Right ventricle myocardium superior (tissue), 1 donor: Measurements from ENCODE around the gene OGFOD2. TPM values are rescaled to one million over a fixed set of nuclear protein-coding genes. Genes with fewer than 3 reads are reported as not detected.

Experiments
- ATAC-seq: fragments of 200-7000 bp; cut with Tn5 transposase; one replicate; pipeline ENCODE4 v1.9.1; 2020; ENCODE audit warnings: mild to moderate bottlenecking; ENCODE audit not compliant: poor library complexity
- DNase-seq: peaks from one replicate; pipeline ENCODE4 v3.0.0-alpha.2; 2020
- intact Hi-C: fragments of 100-400 bp; cut with DNase I; formaldehyde crosslinking; loops from one replicate; pipeline ENCODE4 v1.11.2; 2022
- total RNA-seq: library from RNA; stranded (reverse); fragmentation: NEBNext Ultra II Directional; extraction: Animal tissue kit (Norgen Biotek cat#: 25700); gene quantifications from one replicate; pipeline ENCODE4 v1.2.1, GENCODE V29; 2021
- donor health status: DM: no; HTN: yes; CAD: no; lungs with severe emphysema.

The OGFOD2 gene
- total RNA-seq, 1 donor from 2014 or later: 14.2 TPM

DNA sequence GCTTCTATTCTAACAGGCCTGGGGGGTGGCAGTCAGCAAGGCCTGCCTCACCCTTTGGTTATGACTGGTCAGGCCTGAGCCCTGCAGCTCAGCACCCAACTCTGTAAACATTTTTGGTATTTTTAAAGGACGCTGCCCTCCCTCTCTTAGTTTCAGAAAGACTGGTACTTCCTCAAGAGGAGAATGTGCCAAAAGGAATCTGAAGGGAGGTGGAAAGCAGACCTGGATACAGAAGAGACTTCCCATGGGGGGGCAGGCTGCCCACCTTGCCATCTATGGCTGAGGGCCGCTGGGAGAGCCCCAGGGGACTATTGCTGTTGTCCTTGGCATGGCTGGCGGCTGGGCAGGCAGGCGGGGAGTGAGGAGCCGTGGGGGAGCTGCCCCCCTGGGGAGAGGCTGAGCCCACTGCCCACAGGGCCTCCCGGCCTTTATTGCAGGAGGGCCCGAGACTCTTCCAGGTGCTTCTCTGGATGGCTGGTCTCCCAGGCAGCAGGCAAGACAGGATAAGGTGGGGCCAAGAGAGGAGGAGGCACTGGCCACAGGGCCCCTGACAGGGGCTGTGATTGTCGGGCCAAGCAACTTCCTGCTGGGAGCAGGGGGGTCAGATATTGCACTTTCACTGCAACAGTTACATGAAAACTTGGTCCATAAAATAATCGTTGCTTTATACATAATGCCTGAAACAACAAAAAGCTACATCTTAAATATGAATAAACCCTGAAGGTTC lies 8.9 kb downstream of the OGFOD2 start:
- intact Hi-C loops: no loop called here
- ATAC-seq: no peak

DNA sequence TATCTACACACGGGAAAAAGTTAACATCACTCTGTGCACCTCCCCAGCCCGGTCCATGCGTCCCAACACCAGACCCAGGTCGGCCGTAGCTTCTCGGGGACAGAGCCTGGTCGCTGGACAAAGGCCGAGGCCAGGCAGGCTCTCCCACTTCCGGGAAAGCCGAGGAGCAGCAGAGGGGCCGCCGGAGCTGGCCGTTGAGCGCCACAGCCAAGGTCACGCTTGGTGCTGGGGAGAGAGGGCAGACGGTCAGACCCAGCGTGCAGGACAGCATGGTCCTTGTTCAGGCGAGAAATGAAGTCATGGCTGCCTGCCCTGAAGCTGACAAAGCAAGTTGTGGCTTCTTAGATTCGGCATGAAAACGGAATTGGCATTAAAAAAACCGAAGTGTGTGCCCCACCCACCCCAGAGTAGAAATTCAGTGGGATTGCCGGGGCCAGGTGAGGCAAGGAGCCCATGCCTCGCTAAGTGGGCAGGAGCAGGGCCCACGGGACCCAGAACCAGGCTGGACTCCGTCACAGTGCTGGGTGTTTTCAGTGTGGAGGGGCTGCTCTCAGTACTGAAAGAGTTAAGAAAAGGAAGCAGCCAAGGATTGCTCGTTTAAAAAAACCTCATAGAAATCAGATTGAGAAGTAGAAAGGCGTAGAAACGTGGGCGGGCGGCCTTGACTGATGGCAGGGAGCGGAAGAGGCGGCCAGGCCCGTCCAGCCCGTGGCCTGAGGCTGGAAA lies 9.7 kb downstream of the OGFOD2 start:
- DNase-seq: peak; percentile 74
- ATAC-seq: peak; percentile 20
- intact Hi-C loops: no loop called here

More for the DNA sequence above, 8.9 kb downstream of the OGFOD2 start:
- DNase-seq: no peak

DNA sequence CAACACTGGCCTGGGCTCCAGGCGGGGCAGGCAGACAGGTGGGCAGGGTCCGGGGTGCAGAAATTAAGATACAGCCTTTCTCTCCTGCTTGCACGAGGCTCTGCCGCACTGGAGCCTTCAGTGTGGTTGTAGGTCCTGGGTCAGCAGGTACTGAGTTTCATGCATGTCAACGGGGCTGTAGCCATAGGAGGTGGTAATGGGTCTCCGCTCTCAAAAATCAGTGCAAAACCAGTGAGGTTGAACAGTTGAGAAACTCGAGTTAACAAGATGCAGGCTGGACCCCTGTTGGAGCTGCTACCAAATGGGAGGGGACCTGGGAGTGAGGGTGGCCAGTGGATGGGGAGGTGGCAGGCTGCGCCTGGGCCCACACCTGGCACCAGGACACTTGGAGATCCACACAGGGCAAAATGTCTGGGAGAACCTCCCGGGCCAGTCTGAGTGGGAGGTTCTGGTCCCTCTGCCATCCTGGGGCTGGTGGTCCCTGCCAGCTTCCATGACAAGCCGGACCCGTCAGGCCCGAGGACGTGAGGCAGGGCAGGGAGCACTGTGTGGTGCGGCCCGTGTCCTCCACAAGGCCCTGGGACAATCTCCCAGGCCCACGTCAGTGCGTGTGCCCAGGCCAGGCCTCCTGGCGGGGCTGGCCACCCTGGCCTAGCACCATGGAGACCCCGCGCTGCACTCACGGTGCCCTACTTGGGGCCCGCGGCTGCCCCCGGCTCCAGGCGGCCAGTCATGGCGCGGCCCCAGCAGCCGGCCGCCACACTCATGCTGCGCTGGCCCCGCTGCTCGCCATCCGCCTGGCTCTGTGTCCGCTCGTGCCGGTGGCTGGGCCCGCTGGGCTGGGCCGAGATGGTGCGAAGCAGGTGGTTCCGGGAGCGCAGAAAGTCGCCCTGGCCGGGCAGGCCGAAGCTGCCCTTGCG lies 10.6 kb downstream of the OGFOD2 start:
- no peak for ATAC-seq
- intact Hi-C loops: no loop called here
- DNase-seq: no peak

GRCh38 chr12:122986258-122986871 lies 11.3 kb downstream of the OGFOD2 start:
- intact Hi-C loops: no loop called here
- ATAC-seq (no peak), DNase-seq (no peak)

DNA sequence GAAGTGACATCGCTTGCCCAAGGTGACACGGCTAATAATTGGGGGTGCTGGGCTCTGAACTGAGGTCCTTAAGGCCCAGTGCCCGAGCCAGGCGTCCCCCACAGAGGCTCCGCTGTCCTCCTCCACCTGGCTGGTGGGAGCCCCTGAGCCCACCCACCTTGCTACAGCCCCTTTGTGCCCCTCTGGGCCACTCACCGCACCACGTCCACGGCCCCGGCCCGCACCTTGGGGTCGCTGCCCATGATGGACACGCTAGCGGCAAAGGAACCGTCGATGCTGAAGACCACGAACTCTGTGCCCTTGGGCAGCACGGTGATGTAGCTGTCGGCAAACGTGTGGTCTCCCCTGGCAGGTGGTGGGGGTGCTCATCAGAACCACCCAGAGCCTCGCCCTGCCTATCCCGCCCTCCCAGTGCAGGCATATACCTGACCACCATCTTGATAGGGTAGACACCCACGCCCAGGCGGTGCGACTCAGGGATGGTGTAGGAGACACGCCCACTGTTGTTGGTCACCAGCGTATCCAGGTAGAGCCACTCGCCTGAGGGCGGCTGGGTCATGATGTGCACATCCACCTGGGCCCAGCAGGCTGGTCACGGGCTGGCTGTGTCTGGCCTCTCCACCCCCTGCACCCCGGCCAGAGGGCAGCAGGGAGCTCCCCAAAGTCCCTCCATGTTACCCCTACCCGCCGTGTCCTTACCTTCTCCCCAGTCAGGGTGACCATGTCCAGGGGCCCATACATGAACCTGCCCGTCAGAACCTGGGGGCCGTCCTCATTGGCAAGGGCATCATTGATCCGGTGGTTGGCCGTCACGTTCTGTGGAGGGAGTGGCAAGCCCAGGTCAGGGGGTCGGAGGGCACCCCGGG lies 12.3 kb downstream of the OGFOD2 start:
- no peak for DNase-seq
- intact Hi-C loops: no loop called here

DNA sequence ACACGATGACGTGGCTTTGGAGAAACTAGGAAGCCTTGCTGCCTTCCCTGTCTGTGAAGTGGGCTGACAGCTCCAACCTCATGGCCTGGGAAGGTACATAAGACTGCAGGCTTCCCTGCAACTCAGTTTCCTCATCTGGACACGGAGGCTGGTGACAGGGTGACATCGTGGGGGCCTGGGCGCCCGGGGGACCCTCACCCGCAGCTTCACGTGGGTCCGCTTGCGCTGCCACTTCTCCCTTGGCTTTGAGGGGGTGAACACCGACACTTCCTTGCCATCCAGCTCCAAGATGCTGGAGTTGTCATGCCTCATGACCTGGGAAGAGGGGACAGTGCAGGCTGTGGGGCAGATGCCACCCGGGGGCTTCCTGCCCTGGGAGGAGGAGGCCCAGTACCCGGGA lies 13.0 kb downstream of the OGFOD2 start:
- ATAC-seq: no peak
- DNase-seq: no peak
- intact Hi-C loops: no loop called here

More for the DNA sequence above, 12.3 kb downstream of the OGFOD2 start:
- no peak for ATAC-seq

DNA sequence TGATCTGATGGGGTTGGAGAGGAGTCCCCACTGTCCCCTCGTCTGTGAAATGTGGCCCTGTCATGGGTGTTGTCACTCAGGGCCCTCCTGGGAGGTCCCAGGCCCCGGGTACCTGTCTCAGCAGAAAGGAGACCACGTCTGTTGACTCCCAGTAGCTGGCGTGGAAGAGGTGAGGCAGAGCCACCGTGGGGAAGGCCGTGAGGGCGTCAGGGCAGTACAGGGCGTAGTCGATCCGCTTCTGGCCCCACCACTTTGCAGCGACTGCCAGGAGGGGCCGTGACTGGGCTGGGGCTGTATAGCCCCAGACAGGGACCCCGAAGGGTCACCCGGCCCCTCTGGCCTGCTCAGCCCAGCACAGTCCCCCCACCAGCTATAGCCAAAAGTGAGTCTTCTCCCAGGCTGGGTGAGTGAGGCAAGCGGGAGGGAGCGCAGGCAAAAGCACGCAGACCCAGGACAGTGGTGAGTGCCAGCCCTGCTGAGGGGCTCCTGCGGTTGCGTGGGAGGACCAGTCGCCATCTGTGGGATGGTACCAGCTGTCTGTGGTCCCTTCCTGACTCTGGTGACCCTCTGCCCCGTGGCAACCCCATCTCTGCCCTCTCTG lies 13.7 kb downstream of the OGFOD2 start:
- intact Hi-C loops: no loop called here
- DNase-seq (no peak), ATAC-seq (no peak)

- DNase-seq (no peak), ATAC-seq (no peak)
- intact Hi-C loops: no loop called here
These were observed 14.3 kb downstream of the OGFOD2 start for GRCh38 chr12:122989225-122989839.

DNA sequence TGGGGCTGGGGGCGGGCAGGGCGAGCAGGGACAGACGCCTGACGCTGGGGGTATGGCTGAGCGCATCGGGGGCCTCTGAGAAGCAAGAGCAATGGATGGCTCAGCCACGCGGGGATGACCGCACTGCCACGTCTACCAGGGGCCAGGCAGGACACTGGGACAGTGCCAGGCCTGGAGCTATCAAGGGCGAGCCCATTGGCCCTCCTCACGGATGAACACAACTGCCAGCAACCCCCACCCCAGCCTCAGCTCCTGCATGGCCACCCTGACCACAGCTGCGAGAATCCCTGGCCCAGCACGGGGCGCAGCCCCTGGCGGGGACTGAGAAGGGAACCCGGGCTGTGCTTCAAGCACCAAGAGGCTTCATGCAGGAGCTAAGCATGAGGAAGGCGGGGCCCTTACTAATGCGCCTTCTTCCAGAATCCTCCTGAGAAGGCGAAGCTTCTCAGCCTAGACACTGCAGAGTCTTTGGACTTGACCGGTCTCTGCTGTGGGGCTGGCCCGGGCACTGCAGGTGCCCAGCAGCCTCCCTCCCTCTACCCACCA lies 14.9 kb downstream of the OGFOD2 start:
- intact Hi-C loops: no loop called here
- DNase-seq (no peak), ATAC-seq (no peak)

GRCh38 chr12:122990561-122990960 lies 15.5 kb downstream of the OGFOD2 start:
- ATAC-seq: no peak
- DNase-seq: no peak
- intact Hi-C loops: no loop called here

- intact Hi-C loops: no loop called here
- DNase-seq: no peak
- no peak for ATAC-seq
These were observed 16.0 kb downstream of the OGFOD2 start for GRCh38 chr12:122990961-122991622.

- no peak for ATAC-seq
- DNase-seq: no peak
- intact Hi-C loops: no loop called here
These were observed 16.7 kb downstream of the OGFOD2 start for GRCh38 chr12:122991623-122992275.

DNA sequence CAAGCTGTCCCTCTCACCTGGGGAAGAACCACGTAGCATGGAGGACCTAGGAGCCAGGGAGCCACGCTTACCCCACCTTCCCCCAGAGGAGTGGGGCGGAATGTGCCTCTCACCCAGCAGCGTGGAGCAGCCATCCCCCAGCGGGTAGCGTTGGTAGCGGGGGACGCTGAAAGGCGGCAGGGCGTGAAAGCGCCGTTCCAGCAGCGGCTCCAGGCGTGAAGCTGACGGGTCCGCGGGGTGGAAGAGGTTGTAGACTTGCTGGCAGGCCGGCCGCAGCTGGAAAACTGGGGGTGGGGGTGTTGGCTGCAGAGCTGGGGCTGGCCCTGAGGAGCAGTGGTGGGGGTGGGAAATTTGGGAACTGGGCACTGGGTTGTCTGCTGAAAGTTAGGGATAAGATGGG lies 17.3 kb downstream of the OGFOD2 start:
- ATAC-seq: no peak
- DNase-seq: no peak
- intact Hi-C loops: no loop called here

- DNase-seq (no peak), ATAC-seq (no peak)
- intact Hi-C loops: no loop called here
These were observed 19.2 kb downstream of the OGFOD2 start for GRCh38 chr12:122994140-122994675.

DNA sequence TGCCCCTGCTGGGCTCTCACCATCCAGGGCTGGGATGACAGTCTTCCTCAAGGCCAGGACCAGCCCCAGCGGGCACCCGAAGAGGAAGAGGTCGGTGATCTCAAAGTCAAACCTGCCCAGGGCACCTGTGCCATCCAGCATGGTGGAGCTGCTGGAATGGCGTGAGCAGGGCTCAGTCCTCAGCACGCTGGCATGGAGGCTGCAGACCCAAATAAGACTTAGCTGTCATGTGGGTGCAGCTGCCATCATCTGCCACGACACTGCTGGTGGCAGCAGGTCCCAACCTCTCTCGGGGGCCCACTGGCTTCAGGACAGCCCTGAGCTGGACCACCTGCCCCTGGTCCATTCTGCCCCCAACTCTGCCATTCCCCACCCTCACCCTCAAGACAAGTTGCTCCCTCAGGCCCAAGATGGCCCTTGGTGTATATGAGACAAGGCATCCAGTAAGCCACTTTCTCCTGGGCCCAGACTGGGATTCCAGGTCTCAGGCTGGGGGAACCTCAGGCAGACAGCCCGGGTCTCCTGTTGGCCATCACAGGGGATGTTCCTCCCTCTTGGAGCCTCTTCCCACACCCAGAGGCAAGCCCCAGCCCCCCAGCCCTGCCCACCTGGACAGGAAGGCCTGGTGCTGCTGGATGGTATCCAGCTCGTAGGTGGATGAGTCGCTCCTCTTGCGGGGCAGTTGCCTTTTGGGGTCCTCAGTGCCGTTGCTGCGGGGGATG lies 19.9 kb downstream of the OGFOD2 start:
- intact Hi-C loops: no loop called here
- ATAC-seq (no peak), DNase-seq (no peak)
